Measurements from ENCODE around the gene NBPF1.
"Not testable (repeated sequence)": the region's sequence is repeated elsewhere in the genome, so short reads cannot be mapped to it uniquely, and the experiment has no call there.

The NBPF1 gene

DNA sequence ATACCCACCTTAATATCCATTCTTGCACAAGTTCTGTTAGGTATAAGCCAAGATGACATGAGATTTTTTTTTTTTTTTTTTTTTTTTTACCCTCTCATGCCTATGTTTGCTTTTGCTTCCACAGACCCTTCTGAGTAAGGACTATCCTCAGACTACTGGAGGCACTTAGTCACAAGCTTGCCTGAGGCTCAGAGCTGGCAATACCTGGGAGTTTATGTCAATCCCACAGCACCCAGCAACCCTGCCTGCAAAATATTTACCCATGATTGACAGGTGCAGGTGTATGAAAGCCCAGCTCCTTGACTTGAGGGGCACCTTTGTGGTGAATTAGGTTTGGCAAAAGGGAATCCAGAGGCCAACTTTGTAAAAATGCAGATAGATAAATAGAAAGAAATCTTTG, 87.6 kb downstream of the NBPF1 start:
- FAIRE-seq; DNase-seq (ENCODE audit: extremely low spot score, insufficient read length, low read depth): not testable (repeated sequence)

DNA sequence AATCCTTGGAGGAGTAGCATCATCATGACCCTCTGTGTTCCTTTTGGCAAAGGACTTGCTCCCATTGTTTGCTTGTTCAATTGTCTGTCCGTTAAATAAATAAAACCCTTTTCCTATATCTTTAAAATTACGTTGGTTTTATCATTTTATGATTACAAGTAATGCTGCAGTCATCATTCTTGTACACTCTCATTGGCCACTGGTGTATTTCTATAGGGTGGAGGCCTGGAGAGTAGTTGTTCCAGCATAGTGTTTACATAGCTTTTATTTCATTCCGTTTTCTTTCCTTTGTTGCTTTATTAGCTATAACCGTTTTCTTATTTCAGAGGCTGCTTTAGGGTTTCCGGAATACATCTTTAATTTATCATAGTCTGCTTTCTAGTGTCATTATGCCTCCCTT, 91.7 kb downstream of the NBPF1 start:
- FAIRE-seq; DNase-seq (ENCODE audit: extremely low spot score, insufficient read length, low read depth): not testable (repeated sequence)

DNA sequence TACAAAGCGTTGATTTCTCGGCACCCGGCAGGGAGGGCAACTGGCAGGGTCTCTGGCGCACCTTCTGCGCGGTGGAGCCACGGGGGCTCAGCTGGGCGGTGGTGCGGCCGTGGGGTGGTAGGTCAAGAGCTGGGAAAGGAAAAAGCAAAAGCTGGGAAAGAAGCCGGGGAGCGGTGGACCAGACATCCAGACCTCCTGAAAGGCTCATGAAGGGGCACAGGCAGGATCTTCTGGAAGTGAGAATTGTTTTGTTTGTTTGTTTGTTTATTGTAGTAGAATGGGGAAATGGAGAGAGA, 92.1 kb downstream of the NBPF1 start:
- FAIRE-seq = no peak

DNA sequence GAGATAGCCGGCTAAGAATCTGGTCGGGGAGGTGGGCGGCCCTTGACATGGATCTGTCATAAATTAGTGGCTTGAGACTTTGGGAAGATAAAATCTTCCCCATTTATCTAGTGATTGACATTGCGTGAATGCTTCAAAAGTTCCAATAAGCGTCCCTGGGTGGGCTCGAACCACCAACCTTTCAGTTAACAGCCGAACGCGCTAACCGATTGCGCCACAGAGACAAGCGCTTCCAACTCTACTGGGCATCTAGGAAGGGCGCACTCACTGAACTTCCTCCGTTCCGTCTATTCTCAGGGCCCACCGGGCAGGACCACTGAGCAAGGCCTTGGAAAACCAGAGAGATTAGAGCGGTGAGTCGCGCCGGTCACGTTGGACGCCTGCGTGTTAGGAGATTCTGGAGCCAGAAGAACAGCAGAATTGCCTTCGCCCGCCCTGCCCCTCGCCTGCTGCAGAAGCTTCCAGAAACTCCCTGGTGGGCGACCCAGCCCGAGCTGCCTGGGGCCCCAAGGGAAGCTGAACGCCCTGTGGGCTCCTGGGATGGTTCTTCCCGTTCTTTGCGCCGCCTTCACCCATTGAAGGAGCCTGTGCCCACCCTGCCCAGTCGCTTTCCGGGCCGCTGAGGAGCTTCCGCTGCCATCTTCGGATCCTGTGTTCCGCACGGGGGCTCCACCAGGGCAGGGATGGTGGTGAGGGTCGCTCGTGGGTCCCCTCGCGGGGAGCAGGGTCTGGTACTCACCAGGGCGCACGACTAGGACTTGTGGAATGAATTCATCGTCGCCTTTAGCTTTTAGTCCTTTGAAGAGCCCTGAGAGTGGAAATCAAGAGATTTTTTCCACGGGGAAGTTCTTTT, 92.7 kb downstream of the NBPF1 start:
- DNase-seq (ENCODE audit: extremely low spot score, insufficient read length, low read depth) = not testable (repeated sequence)

More for the DNA sequence above, 92.1 kb downstream of the NBPF1 start:
- no peak for DNase-seq (ENCODE audit: extremely low spot score, insufficient read length, low read depth)

DNA sequence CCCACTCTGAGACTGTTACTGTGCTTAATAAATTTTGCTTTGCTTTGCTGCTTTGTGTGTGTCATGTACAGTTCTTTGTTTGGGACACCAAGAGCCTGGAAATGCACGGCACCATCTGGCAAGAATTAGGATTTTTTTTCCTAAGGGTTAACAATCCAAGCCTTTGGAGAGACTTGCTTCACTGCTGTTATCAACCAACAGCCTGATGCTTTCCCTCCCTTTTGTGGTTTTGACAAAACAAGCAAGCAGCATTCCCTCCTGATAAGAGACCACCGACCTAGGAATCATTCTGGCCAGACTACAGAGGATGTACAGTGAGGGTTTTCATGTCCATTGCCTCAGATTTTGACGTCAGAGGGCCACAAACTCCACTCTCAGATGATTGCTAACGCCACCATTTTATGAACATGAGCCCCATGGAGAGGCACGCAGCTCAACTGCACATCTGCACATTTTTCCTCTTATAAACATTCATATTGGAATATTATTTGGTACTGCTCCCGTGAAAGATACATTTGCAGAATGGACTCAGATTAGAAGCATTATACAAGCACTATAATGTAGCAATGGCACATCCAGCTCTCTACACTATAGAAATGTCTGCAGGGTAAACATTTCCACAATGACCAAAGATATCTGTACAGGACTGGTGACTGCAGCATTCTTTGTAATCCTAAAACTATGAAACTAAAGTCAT, 94.0 kb downstream of the NBPF1 start:
- not testable (repeated sequence) for FAIRE-seq; DNase-seq (ENCODE audit: extremely low spot score, insufficient read length, low read depth)

More for the DNA sequence above, 92.7 kb downstream of the NBPF1 start:
- not testable (repeated sequence) for FAIRE-seq

DNA sequence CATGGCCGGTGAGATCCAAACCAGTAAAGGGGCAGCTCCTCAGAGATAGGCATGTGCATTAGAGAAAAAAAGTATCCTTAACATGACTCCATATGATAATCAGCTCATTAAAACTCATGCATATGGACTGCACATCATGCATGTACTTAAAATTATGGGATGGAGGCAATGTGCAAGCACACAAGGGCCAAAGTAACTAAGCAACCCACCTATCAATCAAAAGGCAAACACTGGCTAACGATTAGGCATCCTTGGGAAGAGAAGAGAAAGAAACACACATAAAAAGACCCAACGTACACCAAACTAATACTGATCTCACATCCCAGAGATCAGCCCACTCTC, 94.5 kb downstream of the NBPF1 start:
- FAIRE-seq; DNase-seq (ENCODE audit: extremely low spot score, insufficient read length, low read depth): not testable (repeated sequence)

DNA sequence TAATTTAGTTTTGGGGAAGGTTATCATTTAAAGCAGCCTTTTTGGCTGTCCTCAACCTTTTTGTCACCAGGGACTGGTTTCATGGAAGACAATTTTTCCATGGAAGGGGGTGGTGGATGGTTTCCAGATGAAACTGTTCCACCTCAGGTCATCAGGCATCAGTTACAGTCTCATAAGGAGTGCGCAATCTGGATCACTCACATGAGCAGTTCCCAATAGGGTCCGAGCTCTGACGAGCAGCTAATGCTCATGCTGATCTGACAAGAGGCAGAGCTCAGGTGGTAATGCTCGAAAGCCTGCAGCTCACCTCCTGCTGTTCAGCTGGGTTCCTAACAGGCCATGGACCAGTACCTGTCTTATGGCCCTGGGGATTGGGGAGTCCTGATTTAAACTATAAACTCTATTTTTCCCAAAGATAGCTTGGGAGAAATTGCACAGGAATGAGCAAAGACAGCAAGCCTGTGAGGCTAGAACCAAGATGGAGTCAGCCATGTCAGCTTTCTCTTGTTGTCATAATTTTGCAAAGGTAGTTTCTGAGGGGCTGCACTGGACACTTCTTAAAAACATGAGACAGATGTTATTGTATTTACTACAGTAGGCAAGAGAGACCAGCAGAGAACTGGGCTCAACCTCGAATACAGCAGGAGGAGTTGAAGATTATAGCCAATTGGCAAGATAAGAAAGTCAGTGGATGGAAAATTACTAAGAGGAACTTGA, 96.5 kb downstream of the NBPF1 start:
- DNase-seq (ENCODE audit: extremely low spot score, insufficient read length, low read depth); FAIRE-seq: not testable (repeated sequence)

DNA sequence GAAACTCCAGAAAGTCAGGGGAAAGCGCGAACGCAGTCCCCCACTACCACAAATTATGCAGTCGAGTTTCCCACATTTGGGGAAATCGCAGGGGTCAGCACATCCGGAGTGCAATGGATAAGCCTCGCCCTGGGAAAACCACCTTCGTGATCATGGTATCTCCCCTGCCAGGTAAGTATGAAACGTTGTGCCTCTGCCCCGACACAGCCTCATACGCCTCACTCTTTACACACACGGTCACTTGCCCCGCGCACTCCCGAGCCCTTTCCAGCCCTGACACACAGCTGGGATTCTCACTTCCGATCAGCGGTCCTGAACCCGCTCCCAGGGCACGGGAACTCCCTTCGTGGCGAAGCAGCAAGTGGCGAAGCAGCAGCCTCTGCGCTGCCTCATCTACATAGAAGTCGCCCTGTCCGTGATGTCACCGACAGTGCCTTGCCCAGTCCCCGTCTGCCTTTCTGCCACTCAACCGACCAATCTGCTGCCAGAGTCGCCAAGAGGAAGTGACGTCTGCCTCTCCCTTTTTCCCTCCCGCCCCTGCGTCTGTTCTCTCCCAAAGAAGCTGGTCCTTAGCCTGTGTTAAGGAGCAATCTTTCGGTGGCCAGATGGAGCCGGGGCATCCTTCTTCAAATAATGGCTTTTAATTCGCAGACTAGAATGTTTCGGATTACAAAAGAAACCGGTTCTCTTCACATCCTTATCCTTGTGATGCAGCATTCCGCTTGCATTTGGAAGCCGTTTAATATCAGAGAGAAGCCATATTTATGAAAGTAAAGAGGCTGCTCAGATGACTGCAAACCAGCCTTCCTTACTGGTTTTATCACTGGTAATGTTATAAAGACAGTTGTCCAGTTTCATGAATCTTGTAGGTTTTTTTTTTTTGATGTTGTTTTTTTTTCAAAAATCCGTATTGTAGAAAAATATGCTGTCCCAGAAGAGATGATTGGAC, 99.0 kb downstream of the NBPF1 start, which contains the start of gene RNU1-1:
Gene RNU1-1, minus strand, starts transcription at position 179 of the 949 bp plus-strand sequence.
- not testable (repeated sequence) for FAIRE-seq; DNase-seq (ENCODE audit: extremely low spot score, insufficient read length, low read depth)

DNA sequence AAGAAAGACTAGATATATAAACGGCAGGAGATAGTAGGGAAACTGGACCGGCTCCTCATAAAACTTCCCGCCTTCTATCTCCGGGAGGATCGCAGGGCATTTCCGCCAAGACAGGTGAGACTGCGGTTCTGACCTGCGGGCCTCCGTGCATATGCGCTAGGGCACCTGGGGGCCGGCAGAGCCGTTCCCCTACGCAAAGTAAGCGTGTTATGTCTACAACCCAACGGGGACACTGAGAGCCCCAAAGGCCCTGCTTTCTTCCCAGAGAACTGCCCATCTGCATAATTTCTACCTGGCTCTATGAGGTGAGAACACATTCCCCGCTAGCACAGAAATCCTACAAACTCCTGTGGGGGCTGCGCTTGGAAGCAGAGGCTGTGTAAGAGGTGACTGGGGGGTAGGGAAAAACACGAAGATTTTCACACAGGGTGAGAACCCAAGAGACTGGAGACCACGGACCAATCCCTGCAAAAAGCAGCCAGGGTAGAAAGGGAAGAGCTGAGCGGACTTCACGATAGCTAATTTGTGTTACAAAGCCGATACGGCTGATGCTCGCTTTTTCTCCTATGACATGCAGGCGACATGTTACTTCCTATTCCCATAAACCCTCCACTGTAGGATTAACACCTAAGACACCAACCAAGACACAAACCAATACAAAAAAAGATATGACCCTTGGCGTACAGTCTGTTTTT, 99.8 kb downstream of the NBPF1 start:
- not testable (repeated sequence) for FAIRE-seq; DNase-seq (ENCODE audit: extremely low spot score, insufficient read length, low read depth)

DNA sequence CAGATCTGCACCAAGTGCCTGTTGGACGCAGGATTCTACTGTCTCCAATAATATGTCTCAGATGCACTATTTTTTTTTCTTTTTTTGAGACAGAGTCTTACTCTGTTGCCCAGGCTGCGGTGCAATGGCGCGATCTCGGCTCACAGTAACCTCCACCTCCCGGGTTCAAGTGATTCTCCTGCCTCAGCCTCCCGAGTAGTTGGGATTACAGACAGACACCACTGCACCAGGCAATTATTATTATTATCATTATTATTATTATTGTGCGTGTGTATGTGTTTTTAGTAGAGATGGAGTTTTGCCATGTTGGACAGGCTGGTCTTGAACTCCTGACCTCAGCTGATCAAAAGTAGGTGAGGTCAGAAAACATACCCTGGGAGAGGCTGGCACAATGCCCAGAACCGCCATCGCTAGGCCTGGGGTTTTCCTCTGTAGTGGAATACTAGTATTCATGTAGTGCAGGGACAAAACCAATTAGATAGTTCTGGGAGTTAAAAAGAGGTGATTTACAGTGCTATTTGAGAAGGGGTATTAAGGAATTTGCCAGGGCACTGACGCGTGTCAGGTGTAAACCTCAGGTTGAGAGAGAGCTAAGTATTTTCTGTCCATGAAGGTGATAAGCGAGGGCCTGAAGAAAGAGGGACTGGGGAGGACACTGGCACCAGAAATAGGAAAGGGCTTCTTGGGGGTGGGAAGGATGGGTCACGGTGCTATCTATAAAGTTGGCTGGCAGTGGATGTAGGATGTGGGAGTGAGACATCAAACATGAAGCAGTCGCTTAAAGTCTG, 100.5 kb downstream of the NBPF1 start:
- not testable (repeated sequence) for DNase-seq (ENCODE audit: extremely low spot score, insufficient read length, low read depth); FAIRE-seq

Data from GM18507 (cell line).